HepG2 (cell line): ENCODE results near the gene PEX3. TPM values are rescaled to one million over a fixed set of nuclear protein-coding genes. Genes with fewer than 3 reads are reported as not detected.

Experiments used
- ELF3 ChIP-seq: IDR thresholded peaks from 2 replicates; pipeline ENCODE4 v1.6.1; 2016; ENCODE audit warnings: missing genetic modification reagents, missing compliant biosample characterization
- MBD4 ChIP-seq: IDR thresholded peaks from 2 replicates; pipeline ENCODE4 v1.6.1; 2012; ENCODE audit warnings: low read length, inconsistent platforms, borderline replicate concordance
- NFE2 ChIP-seq: sonication (generic); formaldehyde crosslinking; IDR thresholded peaks from 2 replicates; pipeline ENCODE4 v1.4.0; 2020; ENCODE audit warnings: missing genetic modification reagents
- PBX3 ChIP-seq: sonication (generic); formaldehyde crosslinking; IDR thresholded peaks from 2 replicates; pipeline ENCODE4 v1.8.1; 2023; ENCODE audit warnings: missing genetic modification reagents, inconsistent platforms, borderline replicate concordance
- ZFY ChIP-seq: sonication (generic); formaldehyde crosslinking; IDR thresholded peaks from 2 replicates; pipeline ENCODE4 v1.4.0; 2020; ENCODE audit warnings: missing genetic modification reagents
- ZNF30 ChIP-seq: sonication (generic); formaldehyde crosslinking; IDR thresholded peaks from 2 replicates; pipeline ENCODE4 v1.5.0; 2020; ENCODE audit warnings: mild to moderate bottlenecking, missing genetic modification reagents
- ZNF318 ChIP-seq: sonication (generic); formaldehyde crosslinking; IDR thresholded peaks from 2 replicates; pipeline ENCODE4 v1.4.0; 2020; ENCODE audit warnings: mild to moderate bottlenecking, missing genetic modification reagents
- ZNF333 ChIP-seq: sonication (generic); formaldehyde crosslinking; IDR thresholded peaks from 2 replicates; pipeline ENCODE4 v1.4.0; 2020; ENCODE audit warnings: mild to moderate bottlenecking, missing genetic modification reagents, borderline replicate concordance
- ZNF407 ChIP-seq: sonication (generic); formaldehyde crosslinking; IDR thresholded peaks from one replicate; pipeline ENCODE4 v1.5.1; 2020; ENCODE audit warnings: mild to moderate bottlenecking, missing genetic modification reagents; ENCODE audit errors: not compliant biosample characterization
- ZNF569 ChIP-seq: sonication (generic); formaldehyde crosslinking; IDR thresholded peaks from 2 replicates; pipeline ENCODE4 v1.5.0; 2020; ENCODE audit warnings: mild to moderate bottlenecking, missing genetic modification reagents, moderate library complexity, borderline replicate concordance
- polyA plus RNA-seq, 8 experiments: library from polyadenylated mRNA; depleted of rRNA in 3 of 8; stranded (reverse) in 7 of 8; unstranded in 1 of 8; fragments of >200 nt; fragmentation: Illumina TruSeq in 4 of 8; extraction: Trizol in 4 of 8; gene quantifications; 2 replicates each; pipeline versions ENCODE4 v1.2.1 to v1.2.3, GENCODE V29; 2011 to 2016; ENCODE audit warnings: low read depth in 4 of 8, missing spikeins in 1 of 8, mixed read lengths in 1 of 8; ENCODE audit not compliant: insufficient read depth in 1 of 8
- total RNA-seq, 5 experiments: library from RNA; depleted of rRNA; stranded (reverse); fragments of >200 nt; fragmentation: Illumina TruSeq; extraction: Trizol; gene quantifications; 2 replicates each; pipeline ENCODE4 v1.2.3, GENCODE V29; 2016; ENCODE audit warnings: low read depth in 1 of 5

The PEX3 gene
- total and polyA plus RNA-seq, 2 of the 13 experiments (the other 11 are each of a cell fraction or from before 2014, with no cell fraction given): 30.9 to 40.8 TPM

- TF ChIP-seq ZNF333 (CRISPR knock-in tag) (peak; percentile 87), ELF3 (peak; percentile 79), ZFY (CRISPR knock-in tag) (peak; percentile 99), NFE2 (CRISPR knock-in tag) (peak; percentile 42; the same call in 1 of the 2 replicates), ZNF407 (peak; percentile 98), MBD4 (no peak), ZNF569 (no peak), ZNF318 (CRISPR knock-in tag) (0 out of 2 replicates have a peak, but pooled peaks have one; percentile 71), PBX3 (CRISPR knock-in tag) (no peak; the same call in 1 of the 2 replicates), ZNF30 (peak; percentile 73; the same call in 1 of the 2 replicates)
Measured at GRCh38 chr6:143510991-143511891, 60.6 kb downstream of the PEX3 start, which contains the start of gene FUCA2 (continued).
